Liver (tissue), 9 donors: ENCODE measurements around the gene SASH3. TPM values are rescaled to one million over a fixed set of nuclear protein-coding genes. Genes with fewer than 3 reads are reported as not detected.

Experiments
- DNase-seq: peaks from one replicate; pipeline ENCODE4 v3.0.0-alpha.2; 2017; ENCODE audit warnings: low spot score
- H3K27ac ChIP-seq, 2 donors: one replicate each; pipeline ENCODE4 v1.7.0; 2013; ENCODE audit warnings: inconsistent platforms in 2 of 2, low read length in 2 of 2, control low read depth in 1 of 2, low read depth in 1 of 2, mild to moderate bottlenecking in 1 of 2
- H3K27me3 ChIP-seq, 4 donors: one replicate each; pipeline versions ENCODE4 v1.6.1 to v1.7.0; 2013; ENCODE audit warnings: low read length in 3 of 4, inconsistent platforms in 1 of 4, mild to moderate bottlenecking in 1 of 4, moderate library complexity in 1 of 4; ENCODE audit not compliant: control insufficient read depth in 4 of 4, insufficient read depth in 4 of 4
- H3K36me3 ChIP-seq, 4 donors: one replicate each; pipeline versions ENCODE4 v1.6.1 to v1.7.0; 2013; ENCODE audit warnings: low read length in 3 of 4, mild to moderate bottlenecking in 3 of 4, low read depth in 1 of 4, moderate library complexity in 1 of 4; ENCODE audit not compliant: control insufficient read depth in 4 of 4, insufficient read depth in 3 of 4
- H3K4me1 ChIP-seq, 4 donors: one replicate each; pipeline versions ENCODE4 v1.6.1 to v1.7.0; 2013; ENCODE audit warnings: low read length in 3 of 4, mild to moderate bottlenecking in 3 of 4, moderate library complexity in 1 of 4; ENCODE audit not compliant: control insufficient read depth in 4 of 4, insufficient read depth in 4 of 4
- H3K4me3 ChIP-seq, 3 donors: one replicate each; pipeline versions ENCODE4 v1.6.1 to v1.7.0; 2013; ENCODE audit warnings: low read length in 3 of 3, control low read depth in 1 of 3, low read depth in 1 of 3, mild to moderate bottlenecking in 1 of 3
- H3K9ac ChIP-seq, 2 donors: one replicate each; pipeline ENCODE4 v1.7.0; 2013; ENCODE audit warnings: low read length in 2 of 2, mild to moderate bottlenecking in 2 of 2, moderate library complexity in 2 of 2, control low read depth in 1 of 2, low read depth in 1 of 2
- H3K9me3 ChIP-seq, 4 donors: one replicate each; pipeline versions ENCODE4 v1.6.1 to v1.7.0; 2013; ENCODE audit warnings: low read length in 3 of 4; ENCODE audit not compliant: control insufficient read depth in 4 of 4
- CTCF ChIP-seq: fragments of 150-350 bp; IDR thresholded peaks from 2 replicates; pipeline ENCODE4 v1.5.1; 2017; ENCODE audit warnings: improper control_type of control experiment, low read depth, low read length; ENCODE audit not compliant: missing input control
- EGR1 ChIP-seq, 2 donors: IDR thresholded peaks; 2 replicates each; pipeline ENCODE4 v1.6.1; 2016 to 2018; ENCODE audit warnings: antibody characterized with exemption in 2 of 2, low read depth in 2 of 2
- FOXA1 ChIP-seq: IDR thresholded peaks from 2 replicates; pipeline ENCODE4 v1.6.1; 2016; ENCODE audit warnings: antibody characterized with exemption
- FOXA2 ChIP-seq: IDR thresholded peaks from 2 replicates; pipeline ENCODE4 v1.6.1; 2016; ENCODE audit warnings: antibody characterized with exemption
- GABPA ChIP-seq, 2 donors: IDR thresholded peaks in 1 of 2; conservative IDR thresholded peaks in 1 of 2; 2 replicates each; pipeline ENCODE4 v1.6.1; 2016; ENCODE audit warnings: antibody characterized with exemption in 2 of 2, mild to moderate bottlenecking in 1 of 2, moderate library complexity in 1 of 2
- HNF4A ChIP-seq, 2 donors: conservative IDR thresholded peaks; 2 replicates each; pipeline ENCODE4 v1.6.1; 2016; ENCODE audit warnings: antibody characterized with exemption in 2 of 2, mild to moderate bottlenecking in 2 of 2
- HNF4G ChIP-seq: IDR thresholded peaks from 2 replicates; pipeline ENCODE4 v1.6.1; 2016; ENCODE audit warnings: antibody characterized with exemption
- JUND ChIP-seq, 2 donors: IDR thresholded peaks; 2 replicates each; pipeline ENCODE4 v1.6.1; 2016; ENCODE audit warnings: antibody characterized with exemption in 2 of 2
- MAX ChIP-seq: IDR thresholded peaks from 2 replicates; pipeline ENCODE4 v1.6.1; 2016; ENCODE audit warnings: antibody characterized with exemption
- NR2F2 ChIP-seq: IDR thresholded peaks from 2 replicates; pipeline ENCODE4 v1.6.1; 2016; ENCODE audit warnings: antibody characterized with exemption
- RAD21 ChIP-seq, 2 donors: IDR thresholded peaks; 2 replicates each; pipeline ENCODE4 v1.6.1; 2016; ENCODE audit warnings: antibody characterized with exemption in 2 of 2, mild to moderate bottlenecking in 2 of 2
- RXRA ChIP-seq, 2 donors: IDR thresholded peaks; 2 replicates each; pipeline ENCODE4 v1.6.1; 2017 to 2018; ENCODE audit warnings: antibody characterized with exemption in 2 of 2, mild to moderate bottlenecking in 1 of 2
- SP1 ChIP-seq: IDR thresholded peaks from 2 replicates; pipeline ENCODE4 v1.6.1; 2018; ENCODE audit warnings: antibody characterized with exemption, mild to moderate bottlenecking
- TAF1 ChIP-seq: conservative IDR thresholded peaks from 2 replicates; pipeline ENCODE4 v1.6.1; 2016; ENCODE audit warnings: antibody characterized with exemption, mild to moderate bottlenecking
- YY1 ChIP-seq: IDR thresholded peaks from 2 replicates; pipeline ENCODE4 v1.6.1; 2016; ENCODE audit warnings: antibody characterized with exemption, mild to moderate bottlenecking
- WGBS: extraction: QIAGEN DNeasy Blood & Tissue Kit; methylation state at CpG from one replicate; pipeline ENCODE4 v1.1.7; 2013; 5-methylcytosine and 5-hydroxymethylcytosine counted together
- polyA plus RNA-seq, 2 donors: library from polyadenylated mRNA; stranded (reverse) in 1 of 2; unstranded in 1 of 2; fragments of 200-250 nt in 1 of 2; fragments of >200 nt in 1 of 2; fragmentation: Nextera tagmentation in 1 of 2; extraction: Ambion mirVana in 1 of 2; gene quantifications; one replicate each; pipeline versions ENCODE4 v1.2.1 to v1.2.3, GENCODE V29; 2013 to 2015
- total RNA-seq, 2 donors: library from RNA; depleted of rRNA; stranded (reverse); fragments of >200 nt; gene quantifications; one replicate each; pipeline ENCODE4 v1.2.3, GENCODE V29; 2014
- TF ChIP-seq, protein P1 (sequence below): IDR thresholded peaks from 2 replicates; pipeline ENCODE4 v1.6.1; 2016; ENCODE audit warnings: antibody characterized with exemption, mild to moderate bottlenecking
- TF ChIP-seq, protein P2 (sequence below): IDR thresholded peaks from 2 replicates; pipeline ENCODE4 v1.6.1; 2016; ENCODE audit warnings: antibody characterized with exemption
- TF ChIP-seq, protein P3 (sequence below): IDR thresholded peaks from 2 replicates; pipeline ENCODE4 v1.6.1; 2016; ENCODE audit warnings: antibody characterized with exemption
- donor health status: healthy.
- donor health status: healthy.
- donor health status: healthy.
- donor health status: healthy.
- donor health status: healthy.

The SASH3 gene
- total and polyA plus RNA-seq, 4 donors: 1.8 to 9.5 (median 3.9) TPM

- Histone ChIP-seq H3K27ac (no peak overlapping the region), H3K27me3 (no peaks in the 10 kb centered on the region), H3K9ac (no peak overlapping the region), H3K9me3 (no peaks in the 10 kb centered on the region), H3K36me3 (no peaks in the 10 kb centered on the region), H3K4me1 (no peaks in the 10 kb centered on the region), H3K4me3 (no peak overlapping the region)
- 96% methylated on average over 8 of the region's 8 CpGs for WGBS
- no peak for TF ChIP-seq NR2F2
- no peak for TF ChIP-seq SP1
- TF ChIP-seq MAX: no peak
- TF ChIP-seq JUND (IDR thresholded peaks at IDR 0.05): no peak
- no peak for TF ChIP-seq HNF4G
- TF ChIP-seq CTCF: no peak
- TF ChIP-seq, protein P1, sequence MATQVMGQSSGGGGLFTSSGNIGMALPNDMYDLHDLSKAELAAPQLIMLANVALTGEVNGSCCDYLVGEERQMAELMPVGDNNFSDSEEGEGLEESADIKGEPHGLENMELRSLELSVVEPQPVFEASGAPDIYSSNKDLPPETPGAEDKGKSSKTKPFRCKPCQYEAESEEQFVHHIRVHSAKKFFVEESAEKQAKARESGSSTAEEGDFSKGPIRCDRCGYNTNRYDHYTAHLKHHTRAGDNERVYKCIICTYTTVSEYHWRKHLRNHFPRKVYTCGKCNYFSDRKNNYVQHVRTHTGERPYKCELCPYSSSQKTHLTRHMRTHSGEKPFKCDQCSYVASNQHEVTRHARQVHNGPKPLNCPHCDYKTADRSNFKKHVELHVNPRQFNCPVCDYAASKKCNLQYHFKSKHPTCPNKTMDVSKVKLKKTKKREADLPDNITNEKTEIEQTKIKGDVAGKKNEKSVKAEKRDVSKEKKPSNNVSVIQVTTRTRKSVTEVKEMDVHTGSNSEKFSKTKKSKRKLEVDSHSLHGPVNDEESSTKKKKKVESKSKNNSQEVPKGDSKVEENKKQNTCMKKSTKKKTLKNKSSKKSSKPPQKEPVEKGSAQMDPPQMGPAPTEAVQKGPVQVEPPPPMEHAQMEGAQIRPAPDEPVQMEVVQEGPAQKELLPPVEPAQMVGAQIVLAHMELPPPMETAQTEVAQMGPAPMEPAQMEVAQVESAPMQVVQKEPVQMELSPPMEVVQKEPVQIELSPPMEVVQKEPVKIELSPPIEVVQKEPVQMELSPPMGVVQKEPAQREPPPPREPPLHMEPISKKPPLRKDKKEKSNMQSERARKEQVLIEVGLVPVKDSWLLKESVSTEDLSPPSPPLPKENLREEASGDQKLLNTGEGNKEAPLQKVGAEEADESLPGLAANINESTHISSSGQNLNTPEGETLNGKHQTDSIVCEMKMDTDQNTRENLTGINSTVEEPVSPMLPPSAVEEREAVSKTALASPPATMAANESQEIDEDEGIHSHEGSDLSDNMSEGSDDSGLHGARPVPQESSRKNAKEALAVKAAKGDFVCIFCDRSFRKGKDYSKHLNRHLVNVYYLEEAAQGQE: no peak
- TF ChIP-seq, protein P2, sequence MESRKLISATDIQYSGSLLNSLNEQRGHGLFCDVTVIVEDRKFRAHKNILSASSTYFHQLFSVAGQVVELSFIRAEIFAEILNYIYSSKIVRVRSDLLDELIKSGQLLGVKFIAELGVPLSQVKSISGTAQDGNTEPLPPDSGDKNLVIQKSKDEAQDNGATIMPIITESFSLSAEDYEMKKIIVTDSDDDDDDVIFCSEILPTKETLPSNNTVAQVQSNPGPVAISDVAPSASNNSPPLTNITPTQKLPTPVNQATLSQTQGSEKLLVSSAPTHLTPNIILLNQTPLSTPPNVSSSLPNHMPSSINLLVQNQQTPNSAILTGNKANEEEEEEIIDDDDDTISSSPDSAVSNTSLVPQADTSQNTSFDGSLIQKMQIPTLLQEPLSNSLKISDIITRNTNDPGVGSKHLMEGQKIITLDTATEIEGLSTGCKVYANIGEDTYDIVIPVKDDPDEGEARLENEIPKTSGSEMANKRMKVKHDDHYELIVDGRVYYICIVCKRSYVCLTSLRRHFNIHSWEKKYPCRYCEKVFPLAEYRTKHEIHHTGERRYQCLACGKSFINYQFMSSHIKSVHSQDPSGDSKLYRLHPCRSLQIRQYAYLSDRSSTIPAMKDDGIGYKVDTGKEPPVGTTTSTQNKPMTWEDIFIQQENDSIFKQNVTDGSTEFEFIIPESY: no peak
- TF ChIP-seq YY1: no peak
- TF ChIP-seq FOXA1: no peak
- no peak for TF ChIP-seq RAD21 (IDR thresholded peaks at IDR 0.05)
- TF ChIP-seq FOXA2: no peak
- TF ChIP-seq, protein P3, sequence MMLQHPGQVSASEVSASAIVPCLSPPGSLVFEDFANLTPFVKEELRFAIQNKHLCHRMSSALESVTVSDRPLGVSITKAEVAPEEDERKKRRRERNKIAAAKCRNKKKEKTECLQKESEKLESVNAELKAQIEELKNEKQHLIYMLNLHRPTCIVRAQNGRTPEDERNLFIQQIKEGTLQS: no peak
- no peak for TF ChIP-seq RXRA (IDR thresholded peaks at IDR 0.05)
- TF ChIP-seq HNF4A (conservative IDR thresholded peaks at IDR 0.05): no peak
- TF ChIP-seq TAF1: no peak
- TF ChIP-seq EGR1 (IDR thresholded peaks at IDR 0.05; ENCODE audit: low read depth in 2 of 2): no peak
- no peak for TF ChIP-seq GABPA (IDR thresholded peaks at IDR 0.05 in 1 of 2, conservative IDR thresholded peaks at IDR 0.05 in 1 of 2)
- no peak for DNase-seq
These were observed 11.6 kb upstream of the SASH3 start for GRCh38 chrX:129768186-129768585.
